ENCODE measurements around the gene HMGN5. TPM values are rescaled to one million over a fixed set of nuclear protein-coding genes. Genes with fewer than 3 reads are reported as not detected.

The HMGN5 gene
- total RNA-seq, 1 experiment from 2014 or later = 6.6 TPM

DNA sequence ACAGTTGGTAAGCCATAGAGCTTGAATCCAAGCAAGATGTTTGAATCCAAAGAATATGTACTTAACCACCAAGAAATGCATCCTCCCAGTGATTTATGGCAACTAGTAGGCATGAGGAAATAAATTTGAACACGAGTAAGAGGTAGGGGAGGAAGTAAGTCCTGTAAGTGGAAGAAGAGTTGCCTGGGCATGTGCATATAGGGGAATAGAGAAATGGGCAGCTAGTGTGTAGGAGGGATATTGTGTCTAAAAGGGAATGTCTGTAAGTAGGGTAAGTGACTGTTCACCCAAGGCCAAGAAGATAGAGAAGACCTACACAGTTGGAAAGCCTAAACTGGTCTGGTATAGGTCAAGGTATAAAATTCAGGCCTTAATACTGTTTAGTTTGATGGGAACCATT lies 4.8 kb upstream of the HMGN5 start:
- Histone ChIP-seq H3K27ac (no peak overlapping the region), H3K4me3 (no peak overlapping the region), H3F3A (ENCODE audit: insufficient read depth, low read depth) (no peaks in the 10 kb centered on the region), H3K4me1 (replicated peaks; ENCODE audit: insufficient read depth) (no peaks in the 10 kb centered on the region), H3K36me3 (ENCODE audit: low read depth) (no peaks in the 10 kb centered on the region), H3K9me2 (ENCODE audit: insufficient read depth) (no peaks in the 10 kb centered on the region), H2AFZ (no peak overlapping the region), H4K20me1 (ENCODE audit: insufficient read depth) (no peaks in the 10 kb centered on the region), H3K9me3 (ENCODE audit: insufficient read depth, low read depth) (no peaks in the 10 kb centered on the region), H3K27me3 (ENCODE audit: insufficient read depth, low read depth) (no peaks in the 10 kb centered on the region), H3K4me2 (no peak overlapping the region), H3K79me2 (ENCODE audit: low read depth) (no peaks in the 10 kb centered on the region)
- BruUV-seq (replicated peaks) = no TSS peak
- POLR2A ChIA-PET (ENCODE audit: unreplicated experiment) = no interaction called here
- intact Hi-C loops (cut with micrococcal nuclease; ENCODE audit: unreplicated experiment) = loop anchor here (10.0 kb wide), 2 partner anchors 128 to 332 kb away; no protein-coding TSS in a partner anchor
- no peak for TF ChIP-seq EZH2 (IDR thresholded peaks at IDR 0.05; ENCODE audit: low read depth)
- TF ChIP-seq, protein P1, sequence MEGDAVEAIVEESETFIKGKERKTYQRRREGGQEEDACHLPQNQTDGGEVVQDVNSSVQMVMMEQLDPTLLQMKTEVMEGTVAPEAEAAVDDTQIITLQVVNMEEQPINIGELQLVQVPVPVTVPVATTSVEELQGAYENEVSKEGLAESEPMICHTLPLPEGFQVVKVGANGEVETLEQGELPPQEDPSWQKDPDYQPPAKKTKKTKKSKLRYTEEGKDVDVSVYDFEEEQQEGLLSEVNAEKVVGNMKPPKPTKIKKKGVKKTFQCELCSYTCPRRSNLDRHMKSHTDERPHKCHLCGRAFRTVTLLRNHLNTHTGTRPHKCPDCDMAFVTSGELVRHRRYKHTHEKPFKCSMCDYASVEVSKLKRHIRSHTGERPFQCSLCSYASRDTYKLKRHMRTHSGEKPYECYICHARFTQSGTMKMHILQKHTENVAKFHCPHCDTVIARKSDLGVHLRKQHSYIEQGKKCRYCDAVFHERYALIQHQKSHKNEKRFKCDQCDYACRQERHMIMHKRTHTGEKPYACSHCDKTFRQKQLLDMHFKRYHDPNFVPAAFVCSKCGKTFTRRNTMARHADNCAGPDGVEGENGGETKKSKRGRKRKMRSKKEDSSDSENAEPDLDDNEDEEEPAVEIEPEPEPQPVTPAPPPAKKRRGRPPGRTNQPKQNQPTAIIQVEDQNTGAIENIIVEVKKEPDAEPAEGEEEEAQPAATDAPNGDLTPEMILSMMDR (conservative IDR thresholded peaks at IDR 0.05) = no peak
- no peak for DNase-seq
- CTCF ChIA-PET = no interaction called here

DNA sequence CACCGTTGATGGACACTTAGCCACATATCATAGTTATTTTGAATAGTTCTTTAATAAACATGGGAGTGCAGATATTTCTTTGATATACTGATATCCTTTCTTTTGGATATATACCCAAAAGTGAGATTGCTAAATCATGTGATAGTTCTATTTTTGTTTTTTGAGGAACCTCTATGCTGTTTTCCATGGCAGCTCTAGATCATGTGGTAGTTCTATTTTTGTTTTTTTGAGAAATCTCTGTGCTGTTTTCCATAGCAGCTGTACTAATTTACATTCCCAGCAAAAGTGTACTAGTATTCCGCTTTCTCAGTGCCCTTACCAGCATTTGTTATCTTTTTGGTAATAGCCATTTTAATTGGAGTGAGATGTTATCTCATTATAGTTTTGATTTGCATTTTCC lies 3.8 kb upstream of the HMGN5 start:
- intact Hi-C loops (cut with micrococcal nuclease; ENCODE audit: unreplicated experiment) = loop anchor here (10.0 kb wide), 2 partner anchors 129 to 331 kb away; no protein-coding TSS in a partner anchor
- TF ChIP-seq, protein P1 (conservative IDR thresholded peaks at IDR 0.05) = no peak
- TF ChIP-seq EZH2 (IDR thresholded peaks at IDR 0.05; ENCODE audit: low read depth) = no peak

GRCh38 chrX:81202943-81203342 lies 1.2 kb upstream of the HMGN5 start:
- Histone ChIP-seq H3K4me3 (no peak overlapping the region), H3K9me3 (ENCODE audit: insufficient read depth, low read depth) (no peaks in the 10 kb centered on the region), H3K27me3 (ENCODE audit: insufficient read depth, low read depth) (no peaks in the 10 kb centered on the region), H3K36me3 (ENCODE audit: low read depth) (no peaks in the 10 kb centered on the region), H3K79me2 (ENCODE audit: low read depth) (no peaks in the 10 kb centered on the region), H3F3A (ENCODE audit: insufficient read depth, low read depth) (no peaks in the 10 kb centered on the region), H3K4me2 (no peak overlapping the region), H2AFZ (no peak overlapping the region), H4K20me1 (ENCODE audit: insufficient read depth) (no peaks in the 10 kb centered on the region), H3K4me1 (replicated peaks; ENCODE audit: insufficient read depth) (no peaks in the 10 kb centered on the region), H3K27ac (no peak overlapping the region), H3K9me2 (ENCODE audit: insufficient read depth) (no peaks in the 10 kb centered on the region)
- no TSS peak for BruUV-seq (replicated peaks)
- TF ChIP-seq, protein P1 (conservative IDR thresholded peaks at IDR 0.05) = no peak
- TF ChIP-seq EZH2 (IDR thresholded peaks at IDR 0.05; ENCODE audit: low read depth) = no peak
- intact Hi-C loops (cut with micrococcal nuclease; ENCODE audit: unreplicated experiment) = loop anchor here (2.0 to 10.0 kb wide), 3 partner anchors 58 to 328 kb away; no protein-coding TSS in a partner anchor
- DNase-seq = no peak
- ChIA-PET CTCF (no interaction called here), POLR2A (ENCODE audit: unreplicated experiment) (interaction anchor here (0.5 kb wide), 1 partner anchor 10 kb away, joined by 3 read pairs; no protein-coding TSS in a partner anchor)

More for the DNA sequence above, 3.8 kb upstream of the HMGN5 start:
- H3K27ac ChIP-seq = no peak overlapping the region
- H3K27me3 ChIP-seq (ENCODE audit: insufficient read depth, low read depth) = no peaks in the 10 kb centered on the region
- no peak for DNase-seq
- no peaks in the 10 kb centered on the region for H4K20me1 ChIP-seq (ENCODE audit: insufficient read depth)
- H3K4me3 ChIP-seq = no peak overlapping the region
- H3F3A ChIP-seq (ENCODE audit: insufficient read depth, low read depth) = no peaks in the 10 kb centered on the region
- H3K9me2 ChIP-seq (ENCODE audit: insufficient read depth) = no peaks in the 10 kb centered on the region
- no peaks in the 10 kb centered on the region for H3K9me3 ChIP-seq (ENCODE audit: insufficient read depth, low read depth)
- H2AFZ ChIP-seq = no peak overlapping the region
- CTCF ChIA-PET = no interaction called here
- no TSS peak for BruUV-seq (replicated peaks)
- no peaks in the 10 kb centered on the region for H3K4me1 ChIP-seq (replicated peaks; ENCODE audit: insufficient read depth)
- H3K36me3 ChIP-seq (ENCODE audit: low read depth) = no peaks in the 10 kb centered on the region
- no peak overlapping the region for H3K4me2 ChIP-seq
- no peaks in the 10 kb centered on the region for H3K79me2 ChIP-seq (ENCODE audit: low read depth)
- POLR2A ChIA-PET (ENCODE audit: unreplicated experiment) = no interaction called here
